ENCODE results near the gene A1CF. TPM values are rescaled to one million over a fixed set of nuclear protein-coding genes. Genes with fewer than 3 reads are reported as not detected.
"Not testable (repeated sequence)": the region's sequence is repeated elsewhere in the genome, so short reads cannot be mapped to it uniquely, and the experiment has no call there.

A1CF gene
- total RNA-seq, 1 donor from 2014 or later, result not detected

GRCh38 chr10:50894312-50894711, 8.9 kb upstream of the A1CF start:
- H3K9me3 Mint-ChIP-seq, result no peaks in the 10 kb centered on the region
- no peak for DNase-seq (ENCODE audit: low spot score)
- intact Hi-C loops (cut with micrococcal nuclease), result no loop called here
- H3K4me1 Mint-ChIP-seq (ENCODE audit: low read depth), result no peaks in the 10 kb centered on the region
- peaks cover 2% of the 10 kb centered on the region for H3K27me3 Mint-ChIP-seq (ENCODE audit: low read depth)
- no peaks in the 10 kb centered on the region for H3K36me3 Mint-ChIP-seq (ENCODE audit: low read depth)
- H3K4me3 Mint-ChIP-seq (ENCODE audit: low read depth), result no peak overlapping the region
- no peak overlapping the region for H3K27ac Mint-ChIP-seq

DNA sequence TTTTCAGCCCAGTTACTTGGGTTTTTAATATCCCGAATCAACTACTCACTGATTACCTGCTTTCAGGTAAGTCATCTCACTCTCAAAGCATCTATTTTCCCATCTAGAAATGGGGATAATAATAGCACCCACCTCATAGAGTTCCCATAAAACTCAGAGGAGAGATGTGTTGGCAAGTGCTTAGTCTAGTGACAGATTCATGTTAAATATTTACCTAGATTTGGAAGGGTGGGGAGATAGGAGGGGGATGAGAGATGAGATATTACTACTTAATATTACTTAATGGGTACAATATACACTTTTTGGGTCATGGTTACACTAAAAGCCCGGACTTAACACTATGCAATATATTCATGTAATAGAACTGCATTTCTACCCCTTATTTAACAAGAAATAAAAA, 7.0 kb upstream of the A1CF start:
- H3K4me3 Mint-ChIP-seq (ENCODE audit: low read depth), result no peak overlapping the region
- DNase-seq (ENCODE audit: low spot score), result no peak
- no peaks in the 10 kb centered on the region for H3K9me3 Mint-ChIP-seq
- no peaks in the 10 kb centered on the region for H3K4me1 Mint-ChIP-seq (ENCODE audit: low read depth)
- peaks cover 2% of the 10 kb centered on the region for H3K27me3 Mint-ChIP-seq (ENCODE audit: low read depth)
- intact Hi-C loops (cut with micrococcal nuclease), result no loop called here
- H3K27ac Mint-ChIP-seq, result no peak overlapping the region
- no peaks in the 10 kb centered on the region for H3K36me3 Mint-ChIP-seq (ENCODE audit: low read depth)

- intact Hi-C loops (cut with micrococcal nuclease), result no loop called here
- H3K4me3 Mint-ChIP-seq (ENCODE audit: low read depth), result no peak overlapping the region
Measured at GRCh38 chr10:50884302-50884701, 1.1 kb downstream of the A1CF start.

DNA sequence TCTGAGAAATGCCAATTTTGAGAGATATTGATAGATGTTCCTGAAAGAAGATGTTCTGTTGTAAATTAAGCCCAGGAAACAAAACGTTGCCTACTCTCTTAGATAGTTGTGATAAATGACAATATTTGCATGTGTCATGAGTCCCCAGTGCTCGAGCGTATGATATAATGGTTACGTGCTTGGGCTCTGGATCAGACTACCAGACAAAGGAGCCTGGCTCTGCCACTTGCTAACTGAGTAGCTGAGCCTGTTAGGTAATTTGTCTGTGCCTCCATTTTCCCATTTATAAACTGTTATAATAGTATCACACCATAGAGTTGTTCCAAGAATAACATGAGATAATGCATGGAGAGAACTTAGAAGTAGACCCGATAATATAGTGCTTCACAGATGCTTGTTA, 1.8 kb downstream of the A1CF start:
- intact Hi-C loops (cut with micrococcal nuclease), result no loop called here
- H3K4me3 Mint-ChIP-seq (ENCODE audit: low read depth), result no peak overlapping the region
- DNase-seq (ENCODE audit: low spot score), result no peak
- no peaks in the 10 kb centered on the region for H3K4me1 Mint-ChIP-seq (ENCODE audit: low read depth)
- H3K27me3 Mint-ChIP-seq (ENCODE audit: low read depth), result peaks cover 1% of the 10 kb centered on the region
- H3K36me3 Mint-ChIP-seq (ENCODE audit: low read depth), result no peaks in the 10 kb centered on the region
- no peak overlapping the region for H3K27ac Mint-ChIP-seq
- H3K9me3 Mint-ChIP-seq, result no peaks in the 10 kb centered on the region

More at GRCh38 chr10:50884302-50884701, 1.1 kb downstream of the A1CF start:
- no peak for DNase-seq (ENCODE audit: low spot score)
- peaks cover 1% of the 10 kb centered on the region for H3K27me3 Mint-ChIP-seq (ENCODE audit: low read depth)
- H3K4me1 Mint-ChIP-seq (ENCODE audit: low read depth), result no peaks in the 10 kb centered on the region
- H3K9me3 Mint-ChIP-seq, result no peaks in the 10 kb centered on the region
- no peak overlapping the region for H3K27ac Mint-ChIP-seq
- H3K36me3 Mint-ChIP-seq (ENCODE audit: low read depth), result no peaks in the 10 kb centered on the region

- H3K4me3 Mint-ChIP-seq (ENCODE audit: low read depth), result no peak overlapping the region
- no peaks in the 10 kb centered on the region for H3K36me3 Mint-ChIP-seq (ENCODE audit: low read depth)
- DNase-seq (ENCODE audit: low spot score), result no peak
- intact Hi-C loops (cut with micrococcal nuclease), result no loop called here
- no peaks in the 10 kb centered on the region for H3K4me1 Mint-ChIP-seq (ENCODE audit: low read depth)
- no peaks in the 10 kb centered on the region for H3K9me3 Mint-ChIP-seq
- no peak overlapping the region for H3K27ac Mint-ChIP-seq
- peaks cover 1% of the 10 kb centered on the region for H3K27me3 Mint-ChIP-seq (ENCODE audit: low read depth)
Measured at GRCh38 chr10:50882540-50882983, 2.9 kb downstream of the A1CF start.

- DNase-seq (ENCODE audit: low spot score); H3K9me3 Mint-ChIP-seq; H3K4me3 Mint-ChIP-seq (ENCODE audit: low read depth); H3K4me1 Mint-ChIP-seq (ENCODE audit: low read depth); H3K36me3 Mint-ChIP-seq (ENCODE audit: low read depth); intact Hi-C loops (cut with micrococcal nuclease); H3K27ac Mint-ChIP-seq; H3K27me3 Mint-ChIP-seq (ENCODE audit: low read depth): not testable (repeated sequence)
Measured at GRCh38 chr10:50881046-50881445, 4.4 kb downstream of the A1CF start.

GRCh38 chr10:50876429-50876828, 9.0 kb downstream of the A1CF start:
- DNase-seq (ENCODE audit: low spot score), result no peak
- Mint-ChIP-seq H3K9me3 (no peaks in the 10 kb centered on the region), H3K4me1 (ENCODE audit: low read depth) (no peaks in the 10 kb centered on the region), H3K4me3 (ENCODE audit: low read depth) (no peak overlapping the region), H3K27ac (no peak overlapping the region), H3K27me3 (ENCODE audit: low read depth) (peaks cover 5% of the 10 kb centered on the region), H3K36me3 (ENCODE audit: low read depth) (no peaks in the 10 kb centered on the region)
- intact Hi-C loops (cut with micrococcal nuclease), result no loop called here

DNA sequence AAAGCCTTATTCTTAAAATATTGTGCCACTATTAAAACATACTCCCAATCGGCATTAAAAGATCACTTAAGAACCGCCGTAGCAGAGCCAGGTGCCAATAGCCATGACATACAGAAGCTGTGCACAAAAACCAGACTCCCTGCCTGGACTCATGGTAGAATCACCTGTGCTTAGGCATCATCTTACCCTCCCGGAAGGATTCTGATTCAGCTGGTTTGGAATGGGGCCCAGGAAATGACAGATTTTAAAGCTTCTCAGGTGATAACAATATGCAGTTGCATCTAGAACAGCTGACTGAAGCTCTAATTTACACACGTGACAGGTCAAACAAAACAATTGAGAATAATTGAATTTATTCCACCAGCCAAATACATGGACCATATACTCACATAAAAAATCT, 10.7 kb downstream of the A1CF start:
- H3K27ac Mint-ChIP-seq, result no peak overlapping the region
- no peaks in the 10 kb centered on the region for H3K4me1 Mint-ChIP-seq (ENCODE audit: low read depth)
- H3K9me3 Mint-ChIP-seq, result no peaks in the 10 kb centered on the region
- no peaks in the 10 kb centered on the region for H3K36me3 Mint-ChIP-seq (ENCODE audit: low read depth)
- no peak for DNase-seq (ENCODE audit: low spot score)
- peaks cover 5% of the 10 kb centered on the region for H3K27me3 Mint-ChIP-seq (ENCODE audit: low read depth)
- intact Hi-C loops (cut with micrococcal nuclease), result no loop called here
- H3K4me3 Mint-ChIP-seq (ENCODE audit: low read depth), result no peak overlapping the region

- Mint-ChIP-seq H3K36me3 (ENCODE audit: low read depth) (no peaks in the 10 kb centered on the region), H3K9me3 (no peaks in the 10 kb centered on the region), H3K27me3 (ENCODE audit: low read depth) (peaks cover 4% of the 10 kb centered on the region), H3K27ac (no peak overlapping the region), H3K4me1 (ENCODE audit: low read depth) (no peaks in the 10 kb centered on the region), H3K4me3 (ENCODE audit: low read depth) (no peak overlapping the region)
- no peak for DNase-seq (ENCODE audit: low spot score)
- intact Hi-C loops (cut with micrococcal nuclease), result no loop called here
Measured at GRCh38 chr10:50866317-50866716, 19.1 kb downstream of the A1CF start.

DNA sequence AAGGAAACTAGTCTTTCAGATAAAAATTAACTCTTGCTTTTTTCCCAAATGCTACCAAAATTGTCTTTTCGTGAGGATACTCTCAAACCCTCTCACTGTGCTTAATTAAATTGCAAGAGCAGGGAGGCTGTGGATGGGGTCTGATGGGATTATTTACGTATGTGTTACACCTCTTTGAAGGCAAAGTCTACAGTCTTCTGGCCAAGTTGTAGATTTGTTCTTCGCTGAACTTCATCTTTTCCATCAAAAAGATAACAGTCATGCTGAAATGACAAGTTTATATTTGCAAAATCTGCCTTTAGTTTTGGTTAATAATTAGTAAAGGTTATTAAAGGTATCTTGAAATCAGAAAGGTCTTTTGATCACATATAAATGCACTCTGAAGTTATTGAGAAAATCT, 22.7 kb downstream of the A1CF start:
- intact Hi-C loops (cut with micrococcal nuclease), result no loop called here
- H3K4me3 Mint-ChIP-seq (ENCODE audit: low read depth), result no peak overlapping the region
- H3K4me1 Mint-ChIP-seq (ENCODE audit: low read depth), result no peaks in the 10 kb centered on the region
- peaks cover 3% of the 10 kb centered on the region for H3K27me3 Mint-ChIP-seq (ENCODE audit: low read depth)
- H3K36me3 Mint-ChIP-seq (ENCODE audit: low read depth), result no peaks in the 10 kb centered on the region
- no peak overlapping the region for H3K27ac Mint-ChIP-seq
- DNase-seq (ENCODE audit: low spot score), result no peak
- no peaks in the 10 kb centered on the region for H3K9me3 Mint-ChIP-seq

DNA sequence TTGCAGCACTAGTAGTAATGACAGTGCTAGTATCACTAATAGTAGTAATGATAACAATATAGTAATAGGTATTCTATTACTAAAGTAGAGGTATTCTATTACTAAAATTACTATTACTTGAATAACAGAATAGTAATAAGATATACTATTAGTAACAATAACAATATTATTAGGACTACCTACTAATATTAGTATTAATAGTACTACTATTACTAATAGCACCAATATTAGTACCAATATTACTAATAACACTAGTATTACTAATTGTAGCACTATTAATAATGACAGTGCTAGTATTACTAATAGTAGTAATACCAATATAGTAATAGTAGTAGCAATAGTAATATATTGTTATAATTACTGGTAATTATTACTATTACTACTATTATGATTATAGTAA, 24.1 kb downstream of the A1CF start:
- H3K4me3 Mint-ChIP-seq (ENCODE audit: low read depth), result no peak overlapping the region
- no peaks in the 10 kb centered on the region for H3K4me1 Mint-ChIP-seq (ENCODE audit: low read depth)
- DNase-seq (ENCODE audit: low spot score), result no peak
- no peaks in the 10 kb centered on the region for H3K9me3 Mint-ChIP-seq
- no peaks in the 10 kb centered on the region for H3K36me3 Mint-ChIP-seq (ENCODE audit: low read depth)
- intact Hi-C loops (cut with micrococcal nuclease), result no loop called here
- no peak overlapping the region for H3K27ac Mint-ChIP-seq
- H3K27me3 Mint-ChIP-seq (ENCODE audit: low read depth), result peaks cover 5% of the 10 kb centered on the region

GRCh38 chr10:50857579-50857978, 27.8 kb downstream of the A1CF start:
- no peak overlapping the region for H3K27ac Mint-ChIP-seq

GRCh38 chr10:50855461-50855860, 30.0 kb downstream of the A1CF start:
- Mint-ChIP-seq H3K36me3 (ENCODE audit: low read depth) (no peaks in the 10 kb centered on the region), H3K4me1 (ENCODE audit: low read depth) (no peaks in the 10 kb centered on the region), H3K27me3 (ENCODE audit: low read depth) (peaks cover 8% of the 10 kb centered on the region), H3K4me3 (ENCODE audit: low read depth) (no peak overlapping the region), H3K9me3 (no peaks in the 10 kb centered on the region), H3K27ac (no peak overlapping the region)
- no peak for DNase-seq (ENCODE audit: low spot score)
- intact Hi-C loops (cut with micrococcal nuclease), result no loop called here

More at GRCh38 chr10:50857579-50857978, 27.8 kb downstream of the A1CF start:
- no peaks in the 10 kb centered on the region for H3K36me3 Mint-ChIP-seq (ENCODE audit: low read depth)
- H3K4me1 Mint-ChIP-seq (ENCODE audit: low read depth), result no peaks in the 10 kb centered on the region
- H3K9me3 Mint-ChIP-seq, result no peaks in the 10 kb centered on the region
- H3K4me3 Mint-ChIP-seq (ENCODE audit: low read depth), result no peak overlapping the region
- H3K27me3 Mint-ChIP-seq (ENCODE audit: low read depth), result peaks cover 8% of the 10 kb centered on the region
- intact Hi-C loops (cut with micrococcal nuclease), result no loop called here
- DNase-seq (ENCODE audit: low spot score), result no peak

- H3K4me1 Mint-ChIP-seq (ENCODE audit: low read depth), result no peaks in the 10 kb centered on the region
- no peak overlapping the region for H3K27ac Mint-ChIP-seq
- H3K4me3 Mint-ChIP-seq (ENCODE audit: low read depth), result no peak overlapping the region
- H3K27me3 Mint-ChIP-seq (ENCODE audit: low read depth), result peaks cover 8% of the 10 kb centered on the region
- intact Hi-C loops (cut with micrococcal nuclease), result no loop called here
- no peaks in the 10 kb centered on the region for H3K36me3 Mint-ChIP-seq (ENCODE audit: low read depth)
- no peak for DNase-seq (ENCODE audit: low spot score)
- no peaks in the 10 kb centered on the region for H3K9me3 Mint-ChIP-seq
Measured at GRCh38 chr10:50855015-50855414, 30.4 kb downstream of the A1CF start.

Data from activated T-helper 2 cell treated with anti-CD3 and anti-CD28 coated beads, Interferon-gamma antibody, Interleukin-2, Interleukin-4, amounts not matched to agents 10 μg/mL and 5 μg/mL and 100 μg/mL, durations not matched to agents 14 hours and 24 hours and 36 hours (primary cell).